GM23338 (cell line): Measurements from ENCODE around the gene PPP2R2B. TPM values are rescaled to one million over a fixed set of nuclear protein-coding genes. Genes with fewer than 3 reads are reported as not detected.

Experiments used
- ATAC-seq: fragments of 200-7000 bp; cut with Tn5 transposase; 3 replicates; pipeline ENCODE4 v1.9.1; 2020
- DNase-seq: peaks from one replicate; pipeline ENCODE4 v3.0.0-alpha.2; 2015; ENCODE audit warnings: low spot score
- H2AFZ ChIP-seq: fragments of 200-600 bp; sonication (generic); 2 replicates; pipeline ENCODE4 v1.8.0; 2016; ENCODE audit warnings: antibody characterized with exemption, mild to moderate bottlenecking, moderate library complexity
- H3F3A ChIP-seq: fragments of 200-600 bp; sonication (generic); replicated peaks from 2 replicates; pipeline ENCODE4 v1.8.0; 2017; ENCODE audit warnings: antibody characterized with exemption, mixed run types, low read depth
- H3K27ac ChIP-seq: fragments of 200-600 bp; sonication (generic); 2 replicates; pipeline ENCODE4 v1.6.1; 2016; ENCODE audit warnings: low read depth
- H3K27me3 ChIP-seq: fragments of 200-600 bp; sonication (generic); 2 replicates; pipeline ENCODE4 v1.8.0; 2016; ENCODE audit warnings: mild to moderate bottlenecking, mixed run types, moderate library complexity; ENCODE audit not compliant: insufficient read depth
- H3K36me3 ChIP-seq: fragments of 200-600 bp; sonication (generic); 2 replicates; pipeline ENCODE4 v1.8.0; 2016; ENCODE audit warnings: mild to moderate bottlenecking; ENCODE audit not compliant: insufficient read depth
- H3K4me1 ChIP-seq: fragments of 200-600 bp; sonication (generic); 2 replicates; pipeline ENCODE4 v1.8.0; 2016; ENCODE audit warnings: mild to moderate bottlenecking, moderate library complexity; ENCODE audit not compliant: insufficient read depth
- H3K4me2 ChIP-seq: fragments of 200-600 bp; sonication (generic); 2 replicates; pipeline ENCODE4 v1.7.1; 2017; ENCODE audit warnings: mixed run types
- H3K4me3 ChIP-seq: fragments of 200-600 bp; sonication (generic); 2 replicates; pipeline ENCODE4 v1.6.1; 2016; ENCODE audit warnings: mixed run types
- H3K79me2 ChIP-seq: fragments of 200-600 bp; sonication (generic); replicated peaks from 2 replicates; pipeline ENCODE4 v1.8.0; 2017; ENCODE audit warnings: mild to moderate bottlenecking; ENCODE audit not compliant: insufficient read depth
- H3K9me2 ChIP-seq: fragments of 200-600 bp; sonication (generic); 2 replicates; pipeline ENCODE4 v1.8.0; 2017; ENCODE audit not compliant: insufficient read depth
- H4K20me1 ChIP-seq: fragments of 200-600 bp; sonication (generic); replicated peaks from 2 replicates; pipeline ENCODE4 v1.8.0; 2017; ENCODE audit warnings: mild to moderate bottlenecking; ENCODE audit not compliant: insufficient read depth
- H3K27ac Mint-ChIP-seq: 2 replicates; pipeline ENCODE4 v1.8.0; 2020; ENCODE audit warnings: inconsistent platforms, mild to moderate bottlenecking, moderate library complexity, mixed read lengths
- H3K27me3 Mint-ChIP-seq: 3 replicates; pipeline ENCODE4 v1.8.0; 2022; ENCODE audit warnings: low read depth, mild to moderate bottlenecking, moderate library complexity, mixed read lengths, inconsistent platforms; ENCODE audit not compliant: insufficient read depth, poor library complexity
- H3K36me3 Mint-ChIP-seq: 3 replicates; pipeline ENCODE4 v1.8.0; 2021; ENCODE audit warnings: low read depth, mild to moderate bottlenecking, inconsistent platforms, moderate library complexity, mixed read lengths
- H3K4me1 Mint-ChIP-seq: 3 replicates; pipeline ENCODE4 v1.8.0; 2020; ENCODE audit warnings: mild to moderate bottlenecking, inconsistent platforms, mixed read lengths
- H3K4me3 Mint-ChIP-seq: 3 replicates; pipeline ENCODE4 v1.8.0; 2021; ENCODE audit warnings: moderate library complexity, mild to moderate bottlenecking, inconsistent platforms, mixed read lengths
- H3K9me3 Mint-ChIP-seq: 3 replicates; pipeline ENCODE4 v1.8.0; 2020; ENCODE audit warnings: moderate library complexity, mild to moderate bottlenecking, inconsistent platforms, mixed read lengths
- CREB1 ChIP-seq: fragments of 250-450 bp; sonication (Bioruptor Pico); IDR thresholded peaks from 2 replicates; pipeline ENCODE4 v1.5.0; 2020; ENCODE audit warnings: low read depth, mild to moderate bottlenecking, moderate library complexity
- EZH2 ChIP-seq: fragments of 200-600 bp; sonication (generic); IDR thresholded peaks from one replicate; pipeline ENCODE4 v1.8.0; 2017; ENCODE audit warnings: antibody characterized with exemption, mild to moderate bottlenecking, low read depth; ENCODE audit not compliant: unreplicated experiment
- EZH2phosphoT487 ChIP-seq: fragments of 200-600 bp; sonication (generic); IDR thresholded peaks from one replicate; pipeline ENCODE4 v1.8.1; 2018; ENCODE audit warnings: antibody characterized with exemption; ENCODE audit not compliant: unreplicated experiment
- JUNB ChIP-seq: IDR thresholded peaks from one replicate; pipeline ENCODE4 v1.6.1; 2016; ENCODE audit warnings: antibody characterized with exemption; ENCODE audit not compliant: unreplicated experiment
- NANOG ChIP-seq: IDR thresholded peaks from 2 replicates; pipeline ENCODE4 v1.6.1; 2016; ENCODE audit warnings: antibody characterized with exemption, borderline replicate concordance
- ZNF114 ChIP-seq: fragments of 250-450 bp; sonication (Bioruptor Pico); IDR thresholded peaks from 2 replicates; pipeline ENCODE4 v1.5.0; 2020; ENCODE audit warnings: mild to moderate bottlenecking, moderate library complexity
- polyA plus RNA-seq: library from polyadenylated mRNA; unstranded; fragments of >200 nt; fragmentation: Nextera tagmentation; extraction: Ambion mirVana; gene quantifications from 2 replicates; pipeline ENCODE4 v1.2.1, GENCODE V29; 2016
- total RNA-seq: library from RNA; depleted of rRNA; stranded (reverse); fragments of >200 nt; shearing (Covaris generic); gene quantifications from 2 replicates; pipeline ENCODE4 v1.2.3, GENCODE V29; 2014
- TF ChIP-seq, protein P1 (sequence below), 2 experiments: fragments of 200-600 bp in 1 of 2; sonication (generic) in 1 of 2; conservative IDR thresholded peaks; 2 replicates each; pipeline versions ENCODE4 v1.5.1 to v1.6.1; 2016 to 2017; ENCODE audit warnings: antibody characterized with exemption in 2 of 2, low read depth in 2 of 2, mild to moderate bottlenecking in 2 of 2, moderate library complexity in 1 of 2
- TF ChIP-seq, protein P2 (sequence below): IDR thresholded peaks from 2 replicates; pipeline ENCODE4 v1.6.1; 2016; ENCODE audit warnings: antibody characterized with exemption
- TF ChIP-seq, protein P3 (sequence below): IDR thresholded peaks from one replicate; pipeline ENCODE4 v1.6.1; 2018; ENCODE audit warnings: antibody characterized with exemption; ENCODE audit not compliant: unreplicated experiment

Gene PPP2R2B
- total and polyA plus RNA-seq, 2 experiments from 2014 or later = 21.3 to 33.9 TPM

DNA sequence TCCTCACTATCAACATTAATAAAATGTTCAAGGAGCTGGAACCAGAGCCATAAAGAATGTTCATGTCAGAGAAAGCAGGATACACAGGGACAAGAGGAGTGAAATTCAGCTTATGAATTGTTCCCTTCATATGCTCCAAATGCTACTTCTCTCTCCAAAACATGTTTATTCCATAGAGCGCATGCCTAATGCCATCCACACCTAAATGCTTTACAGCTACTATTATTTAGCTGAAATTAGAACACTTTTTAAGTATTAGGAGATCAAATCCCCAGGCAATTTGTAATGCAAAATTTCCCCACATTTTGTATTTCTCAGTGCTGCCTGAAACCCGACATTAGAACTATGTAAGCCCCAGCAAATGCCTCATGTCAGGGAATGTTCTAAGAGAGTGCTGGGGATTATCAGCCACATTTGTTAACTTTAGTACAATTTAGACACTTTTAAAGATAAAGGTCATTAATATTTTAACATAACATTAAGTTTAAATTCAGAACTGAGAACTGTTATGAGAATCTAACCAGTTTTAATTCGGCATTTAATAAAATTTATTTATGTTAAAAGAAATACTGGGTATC, 75.5 kb downstream of the PPP2R2B start (continued):
- TF ChIP-seq, protein P1, sequence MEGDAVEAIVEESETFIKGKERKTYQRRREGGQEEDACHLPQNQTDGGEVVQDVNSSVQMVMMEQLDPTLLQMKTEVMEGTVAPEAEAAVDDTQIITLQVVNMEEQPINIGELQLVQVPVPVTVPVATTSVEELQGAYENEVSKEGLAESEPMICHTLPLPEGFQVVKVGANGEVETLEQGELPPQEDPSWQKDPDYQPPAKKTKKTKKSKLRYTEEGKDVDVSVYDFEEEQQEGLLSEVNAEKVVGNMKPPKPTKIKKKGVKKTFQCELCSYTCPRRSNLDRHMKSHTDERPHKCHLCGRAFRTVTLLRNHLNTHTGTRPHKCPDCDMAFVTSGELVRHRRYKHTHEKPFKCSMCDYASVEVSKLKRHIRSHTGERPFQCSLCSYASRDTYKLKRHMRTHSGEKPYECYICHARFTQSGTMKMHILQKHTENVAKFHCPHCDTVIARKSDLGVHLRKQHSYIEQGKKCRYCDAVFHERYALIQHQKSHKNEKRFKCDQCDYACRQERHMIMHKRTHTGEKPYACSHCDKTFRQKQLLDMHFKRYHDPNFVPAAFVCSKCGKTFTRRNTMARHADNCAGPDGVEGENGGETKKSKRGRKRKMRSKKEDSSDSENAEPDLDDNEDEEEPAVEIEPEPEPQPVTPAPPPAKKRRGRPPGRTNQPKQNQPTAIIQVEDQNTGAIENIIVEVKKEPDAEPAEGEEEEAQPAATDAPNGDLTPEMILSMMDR (conservative IDR thresholded peaks at IDR 0.05; ENCODE audit: low read depth in 2 of 2) = no peak
- no peak for TF ChIP-seq EZH2
- TF ChIP-seq, protein P2, sequence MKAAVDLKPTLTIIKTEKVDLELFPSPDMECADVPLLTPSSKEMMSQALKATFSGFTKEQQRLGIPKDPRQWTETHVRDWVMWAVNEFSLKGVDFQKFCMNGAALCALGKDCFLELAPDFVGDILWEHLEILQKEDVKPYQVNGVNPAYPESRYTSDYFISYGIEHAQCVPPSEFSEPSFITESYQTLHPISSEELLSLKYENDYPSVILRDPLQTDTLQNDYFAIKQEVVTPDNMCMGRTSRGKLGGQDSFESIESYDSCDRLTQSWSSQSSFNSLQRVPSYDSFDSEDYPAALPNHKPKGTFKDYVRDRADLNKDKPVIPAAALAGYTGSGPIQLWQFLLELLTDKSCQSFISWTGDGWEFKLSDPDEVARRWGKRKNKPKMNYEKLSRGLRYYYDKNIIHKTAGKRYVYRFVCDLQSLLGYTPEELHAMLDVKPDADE = no peak
- no peak for TF ChIP-seq EZH2phosphoT487
- no peak for TF ChIP-seq JUNB
- no peak for TF ChIP-seq NANOG
- TF ChIP-seq, protein P3, sequence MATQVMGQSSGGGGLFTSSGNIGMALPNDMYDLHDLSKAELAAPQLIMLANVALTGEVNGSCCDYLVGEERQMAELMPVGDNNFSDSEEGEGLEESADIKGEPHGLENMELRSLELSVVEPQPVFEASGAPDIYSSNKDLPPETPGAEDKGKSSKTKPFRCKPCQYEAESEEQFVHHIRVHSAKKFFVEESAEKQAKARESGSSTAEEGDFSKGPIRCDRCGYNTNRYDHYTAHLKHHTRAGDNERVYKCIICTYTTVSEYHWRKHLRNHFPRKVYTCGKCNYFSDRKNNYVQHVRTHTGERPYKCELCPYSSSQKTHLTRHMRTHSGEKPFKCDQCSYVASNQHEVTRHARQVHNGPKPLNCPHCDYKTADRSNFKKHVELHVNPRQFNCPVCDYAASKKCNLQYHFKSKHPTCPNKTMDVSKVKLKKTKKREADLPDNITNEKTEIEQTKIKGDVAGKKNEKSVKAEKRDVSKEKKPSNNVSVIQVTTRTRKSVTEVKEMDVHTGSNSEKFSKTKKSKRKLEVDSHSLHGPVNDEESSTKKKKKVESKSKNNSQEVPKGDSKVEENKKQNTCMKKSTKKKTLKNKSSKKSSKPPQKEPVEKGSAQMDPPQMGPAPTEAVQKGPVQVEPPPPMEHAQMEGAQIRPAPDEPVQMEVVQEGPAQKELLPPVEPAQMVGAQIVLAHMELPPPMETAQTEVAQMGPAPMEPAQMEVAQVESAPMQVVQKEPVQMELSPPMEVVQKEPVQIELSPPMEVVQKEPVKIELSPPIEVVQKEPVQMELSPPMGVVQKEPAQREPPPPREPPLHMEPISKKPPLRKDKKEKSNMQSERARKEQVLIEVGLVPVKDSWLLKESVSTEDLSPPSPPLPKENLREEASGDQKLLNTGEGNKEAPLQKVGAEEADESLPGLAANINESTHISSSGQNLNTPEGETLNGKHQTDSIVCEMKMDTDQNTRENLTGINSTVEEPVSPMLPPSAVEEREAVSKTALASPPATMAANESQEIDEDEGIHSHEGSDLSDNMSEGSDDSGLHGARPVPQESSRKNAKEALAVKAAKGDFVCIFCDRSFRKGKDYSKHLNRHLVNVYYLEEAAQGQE = no peak
- TF ChIP-seq CREB1 (CRISPR knock-in tag) = no peak

DNA sequence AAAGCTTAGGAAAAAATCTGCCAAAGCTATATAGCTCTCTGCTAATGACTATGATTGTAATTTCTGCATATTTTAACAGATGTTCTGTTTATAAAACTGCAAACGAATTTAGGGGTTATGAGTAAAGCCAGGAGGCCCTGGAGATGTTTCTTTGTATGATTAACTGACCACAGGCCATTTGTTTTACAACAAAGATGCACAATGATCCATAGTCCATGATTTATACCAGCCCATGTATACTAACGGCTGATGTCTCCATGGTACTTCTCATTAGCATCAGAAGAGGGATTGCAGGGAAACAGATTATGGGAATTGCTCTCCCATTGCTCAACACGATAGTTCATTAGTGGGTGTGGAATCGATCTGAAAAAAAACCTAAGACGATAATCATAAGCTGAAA, 78.9 kb downstream of the PPP2R2B start:
- no peak overlapping the region for H3K4me3 ChIP-seq
- no peaks in the 10 kb centered on the region for H3K36me3 Mint-ChIP-seq
- H3K4me2 ChIP-seq = no peak overlapping the region; the same call in 1 of the 2 replicates
- peaks cover 66% of the 10 kb centered on the region for H3K4me1 Mint-ChIP-seq
- no peak overlapping the region for H3K4me3 Mint-ChIP-seq
- TF ChIP-seq, protein P3 = no peak
- no peak for TF ChIP-seq JUNB
- no peak for TF ChIP-seq ZNF114 (CRISPR knock-in tag)
- peaks cover 72% of the 10 kb centered on the region for H3K4me1 ChIP-seq
- no peaks in the 10 kb centered on the region for H4K20me1 ChIP-seq
- no peak overlapping the region for H3K27ac ChIP-seq
- H3K27ac Mint-ChIP-seq = no peak overlapping the region
- no peak for ATAC-seq
- no peak for DNase-seq
- H3K9me2 ChIP-seq = no peaks in the 10 kb centered on the region
- no peaks in the 10 kb centered on the region; the same call in 1 of the 2 replicates for H3F3A ChIP-seq
- H3K36me3 ChIP-seq = no peaks in the 10 kb centered on the region
- no peaks in the 10 kb centered on the region for H3K9me3 Mint-ChIP-seq
- peaks cover 3% of the 10 kb centered on the region for H3K27me3 Mint-ChIP-seq
- H3K27me3 ChIP-seq = no peaks in the 10 kb centered on the region
- H2AFZ ChIP-seq = no peak overlapping the region
- no peaks in the 10 kb centered on the region for H3K79me2 ChIP-seq
